Fibroblast of villous mesenchyme (primary cell): Measurements from ENCODE around the gene AOPEP. TPM values are rescaled to one million over a fixed set of nuclear protein-coding genes. Genes with fewer than 3 reads are reported as not detected.

Source experiments
- DNase-seq: peaks from one replicate; pipeline ENCODE4 v3.0.0-alpha.2; 2010; ENCODE audit warnings: low read depth
- H3K4me3 ChIP-seq: 2 replicates; pipeline ENCODE4 v1.5.1; 2011; ENCODE audit warnings: low read depth, mild to moderate bottlenecking, low read length
- CTCF ChIP-seq: IDR thresholded peaks from 2 replicates; pipeline ENCODE4 v1.5.1; 2012; ENCODE audit warnings: low read depth, mild to moderate bottlenecking, low read length; ENCODE audit not compliant: insufficient read depth
- total RNA-seq: library from RNA; depleted of rRNA; stranded (reverse); fragments of >200 nt; gene quantifications from 2 replicates; pipeline ENCODE4 v1.2.3, GENCODE V29; 2012

Gene AOPEP
- total RNA-seq, 1 donor = 153 TPM

GRCh38 chr9:94929369-94929756 lies 202.9 kb downstream of the AOPEP start:
- no peak for DNase-seq
- TF ChIP-seq CTCF = no peak
- H3K4me3 ChIP-seq = no peak overlapping the region

- no peak for TF ChIP-seq CTCF
- no peak for DNase-seq
- H3K4me3 ChIP-seq = no peak overlapping the region
These were observed 204.6 kb downstream of the AOPEP start for GRCh38 chr9:94931036-94931633.

GRCh38 chr9:94931740-94932139 lies 205.2 kb downstream of the AOPEP start:
- no peak for DNase-seq
- H3K4me3 ChIP-seq = no peak overlapping the region
- TF ChIP-seq CTCF = no peak

GRCh38 chr9:94932652-94933510 lies 206.4 kb downstream of the AOPEP start:
- TF ChIP-seq CTCF = no peak
- H3K4me3 ChIP-seq = no peak overlapping the region
- DNase-seq = no peak

GRCh38 chr9:94933511-94933828 lies 207.0 kb downstream of the AOPEP start:
- DNase-seq = no peak
- no peak for TF ChIP-seq CTCF
- no peak overlapping the region for H3K4me3 ChIP-seq

GRCh38 chr9:94934816-94935328 lies 208.4 kb downstream of the AOPEP start:
- H3K4me3 ChIP-seq = no peak overlapping the region
- no peak for DNase-seq
- TF ChIP-seq CTCF = no peak

- DNase-seq = no peak
- TF ChIP-seq CTCF = no peak
- H3K4me3 ChIP-seq = no peak overlapping the region
These were observed 208.9 kb downstream of the AOPEP start for GRCh38 chr9:94935396-94935795.
